ENCODE measurements around the gene RRP9. TPM values are rescaled to one million over a fixed set of nuclear protein-coding genes. Genes with fewer than 3 reads are reported as not detected.
A peak's percentile ranks its signal among the peaks of the same experiment; 100 is the strongest.
"Not testable (repeated sequence)": the region's sequence is repeated elsewhere in the genome, so short reads cannot be mapped to it uniquely, and the experiment has no call there.

The RRP9 gene
- total RNA-seq, 6 experiments from 2014 or later = 5.2 to 10.8 (median 7.6) TPM

DNA sequence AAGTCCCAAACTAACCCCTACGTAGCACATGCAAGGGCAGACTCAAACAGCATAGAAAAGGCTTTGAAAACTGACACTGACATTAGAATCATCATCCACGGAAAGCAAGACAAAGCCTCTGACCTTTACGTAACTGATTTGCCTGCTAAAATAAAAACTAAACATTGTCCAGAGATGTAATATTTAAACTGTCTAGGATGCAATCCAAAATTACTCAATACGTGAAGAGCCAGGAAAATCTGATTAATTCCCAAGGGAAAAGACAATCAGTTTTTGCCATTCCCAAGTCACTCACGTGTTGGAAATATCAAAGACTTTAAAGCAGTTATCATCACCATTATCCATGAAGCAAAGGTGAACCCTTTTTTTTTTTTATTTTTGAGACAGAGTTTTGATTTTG is 25.3 kb downstream of the RRP9 start:
- intact Hi-C loops (cut with DNase I) = no loop called here
- 22% methylated on average over 5 of the region's 5 CpGs for WGBS (ENCODE audit: insufficient coverage, low coverage, low lambda C conversion rate, missing lambda C conversion rate)
- DNase-seq (no peak), ATAC-seq (peak in 3 of 4 donors; percentile 41 to 67 (median 56))
- TF ChIP-seq POLR2A (IDR thresholded peaks at IDR 0.05) = no peak
- TF ChIP-seq, protein P1, sequence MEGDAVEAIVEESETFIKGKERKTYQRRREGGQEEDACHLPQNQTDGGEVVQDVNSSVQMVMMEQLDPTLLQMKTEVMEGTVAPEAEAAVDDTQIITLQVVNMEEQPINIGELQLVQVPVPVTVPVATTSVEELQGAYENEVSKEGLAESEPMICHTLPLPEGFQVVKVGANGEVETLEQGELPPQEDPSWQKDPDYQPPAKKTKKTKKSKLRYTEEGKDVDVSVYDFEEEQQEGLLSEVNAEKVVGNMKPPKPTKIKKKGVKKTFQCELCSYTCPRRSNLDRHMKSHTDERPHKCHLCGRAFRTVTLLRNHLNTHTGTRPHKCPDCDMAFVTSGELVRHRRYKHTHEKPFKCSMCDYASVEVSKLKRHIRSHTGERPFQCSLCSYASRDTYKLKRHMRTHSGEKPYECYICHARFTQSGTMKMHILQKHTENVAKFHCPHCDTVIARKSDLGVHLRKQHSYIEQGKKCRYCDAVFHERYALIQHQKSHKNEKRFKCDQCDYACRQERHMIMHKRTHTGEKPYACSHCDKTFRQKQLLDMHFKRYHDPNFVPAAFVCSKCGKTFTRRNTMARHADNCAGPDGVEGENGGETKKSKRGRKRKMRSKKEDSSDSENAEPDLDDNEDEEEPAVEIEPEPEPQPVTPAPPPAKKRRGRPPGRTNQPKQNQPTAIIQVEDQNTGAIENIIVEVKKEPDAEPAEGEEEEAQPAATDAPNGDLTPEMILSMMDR (IDR thresholded peaks at IDR 0.05) = no peak
- H3K9me3 ChIP-seq = no peaks in the 10 kb centered on the region
- no peak overlapping the region for H3K4me3 ChIP-seq
- no peaks in the 10 kb centered on the region for H3K27me3 ChIP-seq
- no peak overlapping the region for H3K27ac ChIP-seq
- H3K36me3 ChIP-seq = no peaks in the 10 kb centered on the region
- no peaks in the 10 kb centered on the region for H3K4me1 ChIP-seq

DNA sequence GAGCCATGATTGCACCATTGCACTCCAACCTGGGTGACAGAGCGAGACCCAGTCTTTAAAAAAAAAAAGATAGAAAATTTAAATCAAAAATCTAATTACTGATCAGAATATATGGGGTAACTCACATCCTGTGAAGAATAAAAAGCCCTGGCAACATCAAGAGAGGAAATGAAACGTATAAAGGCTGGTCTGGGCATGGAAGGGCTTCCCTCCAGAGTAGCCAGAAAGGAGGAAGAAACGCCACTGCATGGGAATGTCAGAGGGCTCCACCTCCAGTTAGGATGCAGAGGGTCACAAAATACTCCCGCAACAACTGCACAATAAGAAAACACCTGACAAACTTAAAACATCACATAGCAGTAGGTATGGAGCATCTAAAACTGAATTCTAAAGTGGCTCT is 33.7 kb downstream of the RRP9 start:
- DNase-seq (no peak), ATAC-seq (no peak)
- intact Hi-C loops (cut with DNase I) = no loop called here
- H3K27ac ChIP-seq = no peak overlapping the region
- no peak overlapping the region for H3K4me3 ChIP-seq
- 28% methylated on average over 3 of the region's 4 CpGs for WGBS (ENCODE audit: insufficient coverage, low coverage, low lambda C conversion rate, missing lambda C conversion rate)
- TF ChIP-seq, protein P1 (IDR thresholded peaks at IDR 0.05) = no peak
- TF ChIP-seq POLR2A (IDR thresholded peaks at IDR 0.05) = no peak
- H3K27me3 ChIP-seq = no peaks in the 10 kb centered on the region
- H3K36me3 ChIP-seq = no peaks in the 10 kb centered on the region
- H3K9me3 ChIP-seq = no peaks in the 10 kb centered on the region
- H3K4me1 ChIP-seq = no peaks in the 10 kb centered on the region

DNA sequence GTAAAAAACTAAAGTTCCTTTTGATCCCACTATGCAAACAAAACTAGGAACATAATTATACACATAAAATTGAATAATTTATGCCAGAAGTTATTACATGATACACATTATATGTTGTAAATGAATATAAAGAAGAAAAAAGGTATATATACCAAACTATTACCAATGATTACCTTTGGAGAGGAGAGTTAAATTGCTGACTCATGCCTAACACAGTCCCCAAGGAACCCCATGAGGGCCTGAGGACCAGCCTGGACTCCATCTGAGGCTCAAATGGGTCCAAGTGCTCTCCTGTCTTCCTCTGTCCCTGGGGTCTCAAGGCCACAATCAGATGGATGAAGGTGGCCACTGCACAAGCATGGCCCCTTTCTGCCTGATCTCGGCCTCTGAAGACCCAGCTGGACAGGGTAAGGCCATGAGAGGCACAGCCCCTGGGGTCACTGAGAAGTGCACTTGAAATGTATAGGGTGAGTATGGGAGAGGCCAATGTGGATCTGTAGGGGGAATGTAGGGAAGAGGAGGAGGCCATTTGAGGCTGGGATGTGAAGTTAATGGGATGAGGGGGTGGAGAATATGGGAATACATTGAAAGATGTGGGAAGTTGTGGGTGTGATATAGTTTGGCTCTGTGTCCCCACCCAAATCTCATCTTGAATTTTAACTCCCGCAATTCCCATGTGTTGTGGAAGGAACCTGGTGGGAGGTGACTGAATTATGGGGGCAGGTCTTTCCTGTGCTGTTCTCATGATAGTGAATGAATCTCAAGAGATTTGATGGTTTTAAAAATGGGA is 37.5 kb downstream of the RRP9 start:
- Histone ChIP-seq H3K4me3 (no peak overlapping the region), H3K9me3 (no peaks in the 10 kb centered on the region), H3K4me1 (no peaks in the 10 kb centered on the region), H3K27ac (no peak overlapping the region), H3K27me3 (no peaks in the 10 kb centered on the region), H3K36me3 (no peaks in the 10 kb centered on the region)
- no peak for DNase-seq
- TF ChIP-seq, protein P1 (IDR thresholded peaks at IDR 0.05) = no peak
- no peak for TF ChIP-seq POLR2A (IDR thresholded peaks at IDR 0.05)
- intact Hi-C loops (cut with DNase I) = no loop called here
- 60% methylated on average over 2 of the region's 2 CpGs for WGBS (ENCODE audit: insufficient coverage, low coverage, low lambda C conversion rate, missing lambda C conversion rate)
- ATAC-seq = no peak

DNA sequence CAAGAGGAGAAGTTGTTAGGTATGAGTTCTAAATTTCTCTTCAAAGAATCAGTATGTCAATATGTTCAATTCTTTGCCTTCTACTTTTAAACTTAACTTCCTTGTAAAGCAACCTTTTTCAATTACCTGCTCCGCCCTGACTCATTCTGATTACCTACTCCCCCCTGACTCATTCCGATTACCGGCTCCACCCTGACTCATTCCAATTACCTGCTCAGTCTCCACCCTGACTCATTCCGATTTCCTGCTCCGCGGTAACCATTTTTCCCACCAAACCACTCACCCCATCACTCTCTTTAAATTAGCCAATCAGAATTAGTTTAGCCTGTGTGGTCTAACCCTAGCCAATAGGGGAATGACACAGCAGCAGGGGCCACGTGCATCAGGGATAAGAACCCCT is 39.3 kb downstream of the RRP9 start:
- intact Hi-C loops (cut with DNase I); H3K27ac ChIP-seq; ATAC-seq; H3K9me3 ChIP-seq; H3K4me1 ChIP-seq; H3K36me3 ChIP-seq; H3K4me3 ChIP-seq; DNase-seq; H3K27me3 ChIP-seq: not testable (repeated sequence)
- WGBS (ENCODE audit: insufficient coverage, low coverage, low lambda C conversion rate, missing lambda C conversion rate) = 51% methylated on average over 7 of the region's 7 CpGs

DNA sequence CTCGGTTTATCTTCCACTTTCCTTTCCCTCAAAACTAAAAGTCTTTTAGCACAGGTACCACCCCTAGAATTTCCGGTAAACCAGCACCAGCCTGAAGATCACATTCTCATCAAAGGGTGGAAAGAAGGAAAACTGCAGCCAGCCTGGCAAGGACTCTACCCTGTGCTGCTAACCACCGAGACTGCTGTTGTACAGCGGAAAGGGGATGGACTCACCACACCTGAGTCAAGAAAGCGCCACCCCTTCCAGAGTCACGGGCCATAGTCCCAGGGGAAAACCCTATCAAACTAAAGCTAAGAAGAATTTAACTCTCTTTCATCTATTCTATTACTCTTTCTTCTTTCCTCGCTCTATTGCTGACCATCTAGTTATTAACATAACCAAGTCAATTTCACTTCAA is 41.7 kb downstream of the RRP9 start:
- H3K27me3 ChIP-seq; intact Hi-C loops (cut with DNase I); DNase-seq; H3K36me3 ChIP-seq; ATAC-seq; H3K4me3 ChIP-seq; H3K4me1 ChIP-seq; H3K9me3 ChIP-seq; H3K27ac ChIP-seq: not testable (repeated sequence)
- WGBS (ENCODE audit: insufficient coverage, low coverage, low lambda C conversion rate, missing lambda C conversion rate) = 57% methylated on average over 7 of the region's 7 CpGs
